CD4-positive, alpha-beta T cell treated with Interferon alpha-2 for 1 hour (primary cell): ENCODE measurements around the gene NOTCH1.
"Not testable (repeated sequence)": the region's sequence is repeated elsewhere in the genome, so short reads cannot be mapped to it uniquely, and the experiment has no call there.

Experiments
- DNase-seq, 2 donors: peaks; one replicate each; pipeline ENCODE4 v3.0.0-alpha.2; 2020 to 2022

Gene NOTCH1

GRCh38 chr9:136564379-136564988, 18.6 kb upstream of the NOTCH1 start:
- DNase-seq, result peak; percentile 28 to 62

GRCh38 chr9:136563646-136564325, 17.9 kb upstream of the NOTCH1 start:
- no peak for DNase-seq

GRCh38 chr9:136562746-136563495, 17.1 kb upstream of the NOTCH1 start:
- DNase-seq, result no peak

GRCh38 chr9:136561779-136562178, 15.9 kb upstream of the NOTCH1 start:
- DNase-seq, result no peak

DNA sequence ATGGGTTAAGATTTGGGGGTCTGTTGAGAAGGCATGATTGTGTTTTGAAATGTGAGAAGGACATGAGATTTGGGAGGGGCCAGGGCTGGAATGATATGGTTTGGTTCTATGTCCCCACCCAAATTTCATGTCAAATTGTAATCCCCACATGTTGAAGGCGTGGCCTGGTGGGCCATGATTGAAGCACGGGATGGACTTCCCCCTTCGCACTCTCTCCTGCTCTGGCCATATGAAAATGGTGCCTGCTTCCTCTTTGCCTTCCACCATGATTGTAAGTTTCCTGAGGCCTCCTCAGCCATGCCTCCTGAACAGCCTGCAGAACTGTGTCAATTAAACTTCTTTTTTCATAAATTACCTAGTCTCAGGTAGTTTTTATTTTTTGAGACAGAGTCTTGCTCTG, 14.7 kb upstream of the NOTCH1 start:
- DNase-seq, result no peak

DNA sequence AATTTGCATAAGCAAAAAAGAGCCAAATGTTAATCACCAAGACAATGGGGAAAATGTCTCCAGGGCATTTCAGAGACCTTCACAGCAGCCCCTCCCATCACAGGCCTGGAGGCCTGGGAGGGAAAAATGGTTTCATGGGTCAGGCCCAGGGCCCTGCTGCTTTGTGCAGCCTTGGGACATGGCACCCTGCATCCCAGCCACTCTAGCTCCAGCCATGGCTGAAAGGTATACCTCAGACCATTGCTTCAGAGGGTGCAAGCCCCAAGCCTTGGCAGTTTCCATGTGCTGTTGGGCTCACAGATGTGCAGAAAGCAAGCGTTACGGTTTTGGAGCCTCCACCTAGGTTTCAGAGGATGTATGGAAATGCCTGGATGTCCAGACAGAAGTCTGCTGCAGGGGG, 13.5 kb upstream of the NOTCH1 start:
- not testable (repeated sequence) for DNase-seq

DNA sequence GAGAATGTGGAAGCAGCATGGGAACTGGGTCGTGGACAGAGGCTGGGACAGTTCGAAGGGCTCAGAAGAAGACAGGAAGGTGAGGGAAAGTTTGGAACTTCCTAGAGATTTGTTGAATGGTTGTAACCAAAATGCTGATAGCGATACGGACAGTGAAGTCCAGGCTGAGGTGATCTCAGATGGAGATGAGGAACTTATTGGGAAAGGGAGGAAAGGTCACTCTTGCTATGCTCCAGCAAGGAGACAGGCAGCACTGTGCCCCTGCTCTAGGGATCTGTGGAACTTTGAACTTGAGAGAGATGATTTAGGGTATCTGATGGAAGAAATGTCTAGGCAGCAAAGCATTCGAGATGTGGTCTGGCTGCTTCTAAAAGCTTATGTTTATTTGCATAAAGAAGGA, 13.0 kb upstream of the NOTCH1 start:
- DNase-seq, result not testable (repeated sequence)

GRCh38 chr9:136558373-136558772, 12.5 kb upstream of the NOTCH1 start:
- no peak for DNase-seq

- no peak for DNase-seq
Observed at GRCh38 chr9:136557036-136557435, 11.2 kb upstream of the NOTCH1 start.

DNA sequence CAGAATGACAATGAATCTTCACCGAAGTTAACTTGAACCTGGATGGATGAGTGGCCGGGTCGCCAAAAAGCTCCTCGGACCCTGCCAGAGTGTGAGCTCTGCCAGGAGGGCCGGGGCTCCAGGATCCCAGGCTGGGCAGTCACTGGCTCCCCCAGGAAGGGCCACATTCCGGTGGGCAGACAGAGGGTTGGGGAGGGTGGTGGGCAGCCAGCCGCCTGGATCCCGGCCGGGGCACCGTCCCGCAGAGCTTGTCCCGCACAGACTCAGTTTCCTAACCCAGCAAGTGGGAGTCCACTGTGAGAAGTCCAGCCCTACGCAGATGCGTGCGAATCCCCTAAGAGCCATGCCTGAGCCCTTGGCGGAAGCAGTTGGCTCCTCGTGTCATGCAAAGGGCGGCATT, 10.3 kb upstream of the NOTCH1 start:
- no peak for DNase-seq

DNA sequence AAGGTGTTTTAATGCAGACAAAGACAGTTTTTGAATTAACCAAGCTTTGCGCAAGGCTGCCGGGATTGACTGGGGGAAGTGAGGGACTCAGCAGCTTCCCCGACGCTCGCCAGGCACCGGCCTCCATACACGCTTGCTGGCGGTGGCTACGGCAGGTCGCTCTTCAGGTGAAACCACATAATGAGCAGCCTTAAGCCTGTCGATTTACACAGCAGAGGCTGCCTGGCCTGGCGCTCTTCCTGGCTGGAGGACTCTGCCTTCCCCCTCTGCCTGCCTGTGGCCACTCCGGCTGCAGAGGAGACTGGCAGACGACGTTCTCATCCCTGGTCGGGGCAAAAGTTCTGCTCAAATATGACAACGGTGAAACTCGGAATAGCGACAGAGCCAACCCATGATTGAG, 9.0 kb upstream of the NOTCH1 start:
- DNase-seq, result no peak

- DNase-seq, result no peak
Observed at GRCh38 chr9:136553581-136553980, 7.7 kb upstream of the NOTCH1 start.

DNA sequence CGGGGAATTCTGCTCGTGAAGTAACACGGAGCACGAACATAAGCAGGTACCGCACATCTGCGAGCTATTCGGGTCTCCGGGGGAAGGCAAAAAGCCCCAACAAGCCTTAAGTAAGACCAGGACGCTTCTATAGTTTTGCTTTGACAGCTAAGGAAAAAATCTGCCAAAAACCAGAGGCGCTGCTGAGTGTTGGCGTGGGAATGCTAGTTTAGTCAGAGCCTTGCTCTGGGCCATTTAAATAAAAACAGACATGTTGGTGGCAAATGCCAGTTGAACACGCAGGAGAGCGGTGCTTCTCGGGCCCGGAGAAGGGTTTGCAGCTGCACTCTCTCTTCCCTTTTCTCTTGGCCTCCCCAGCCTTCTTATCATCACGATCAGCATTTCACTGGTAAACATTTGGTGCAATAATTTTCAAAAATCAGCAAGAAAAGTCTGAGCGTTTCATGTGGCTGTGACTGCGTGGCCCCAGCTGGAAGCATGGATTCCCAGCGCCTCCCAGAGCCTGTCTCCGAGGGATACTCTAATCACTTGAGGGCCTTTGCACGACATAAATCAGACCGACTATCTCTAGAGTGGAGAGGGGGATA, 6.4 kb upstream of the NOTCH1 start:
- DNase-seq, result no peak

GRCh38 chr9:136551401-136552116, 5.7 kb upstream of the NOTCH1 start:
- no peak for DNase-seq

GRCh38 chr9:136550439-136551289, 4.8 kb upstream of the NOTCH1 start:
- DNase-seq, result no peak

GRCh38 chr9:136549010-136549980, 3.4 kb upstream of the NOTCH1 start:
- DNase-seq, result no peak

DNA sequence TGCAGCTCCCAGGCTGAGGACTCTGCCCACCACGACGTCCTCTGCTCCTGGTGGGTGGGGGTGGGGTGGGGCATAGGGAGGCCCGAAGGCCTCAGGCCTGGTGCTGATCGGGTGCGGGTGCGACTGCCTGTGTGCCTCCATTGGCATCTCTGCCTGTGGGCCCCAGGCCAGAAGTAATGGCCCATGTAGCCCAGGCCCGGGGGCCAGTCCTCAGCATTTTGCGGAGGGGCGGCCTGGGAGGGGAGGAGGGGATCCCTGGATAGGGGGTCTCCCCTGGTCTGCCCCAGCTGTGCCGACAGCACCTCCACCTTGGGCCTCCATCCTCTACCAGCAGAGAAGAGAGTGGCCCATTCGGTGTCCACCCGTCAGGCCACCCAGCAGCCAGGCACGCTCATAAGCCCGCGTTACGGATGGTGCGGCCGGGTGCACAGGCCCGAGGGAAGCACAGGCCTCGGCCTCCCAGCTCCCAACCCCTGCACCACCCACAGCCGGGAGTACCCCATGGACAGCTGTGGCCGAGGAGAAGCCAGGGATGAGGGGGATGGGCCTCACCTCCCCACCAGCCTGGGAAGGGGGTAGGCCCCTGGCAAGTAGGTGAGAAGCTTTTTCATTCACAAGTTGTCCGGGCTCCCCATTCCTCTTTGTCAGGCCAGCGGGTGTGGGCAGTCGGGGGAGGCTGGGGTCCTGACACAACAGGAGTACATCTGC, 1.8 kb upstream of the NOTCH1 start:
- DNase-seq, result no peak

GRCh38 chr9:136546697-136547501, 1.1 kb upstream of the NOTCH1 start:
- peak; percentile 43 to 64 for DNase-seq

- DNase-seq, result no peak
Observed at GRCh38 chr9:136545692-136545964, 220 bp downstream of the NOTCH1 start.
